Spinal cord (tissue), 10 donors: ENCODE data around the gene BCAS3. TPM values are rescaled to one million over a fixed set of nuclear protein-coding genes. Genes with fewer than 3 reads are reported as not detected.

Experiments used
- DNase-seq, 6 donors: peaks; one replicate each; pipeline versions ENCODE4 v3.0.0 to v3.0.0-alpha.2; 2013 to 2015; ENCODE audit warnings: low spot score in 6 of 6, low read depth in 4 of 6
- H3K27ac ChIP-seq: one replicate; pipeline ENCODE4 v1.5.1; 2013; ENCODE audit warnings: low read depth, low read length, control low read depth
- H3K27me3 ChIP-seq: one replicate; pipeline ENCODE4 v1.6.1; 2013; ENCODE audit warnings: low read length; ENCODE audit not compliant: control insufficient read depth, insufficient read depth
- H3K36me3 ChIP-seq: one replicate; pipeline ENCODE4 v1.6.1; 2013; ENCODE audit warnings: low read length; ENCODE audit not compliant: control insufficient read depth, insufficient read depth
- H3K4me1 ChIP-seq: one replicate; pipeline ENCODE4 v1.6.1; 2013; ENCODE audit warnings: low read length; ENCODE audit not compliant: control insufficient read depth, insufficient read depth
- H3K4me3 ChIP-seq: one replicate; pipeline ENCODE4 v1.5.1; 2013; ENCODE audit warnings: low read depth, low read length, control low read depth
- H3K9me3 ChIP-seq: one replicate; pipeline ENCODE4 v1.6.1; 2013; ENCODE audit warnings: low read length; ENCODE audit not compliant: control insufficient read depth, insufficient read depth
- WGBS: methylation state at CpG from one replicate; pipeline ENCODE4 v1.1.5; 2013; ENCODE audit warnings: missing lambda C conversion rate; ENCODE audit not compliant: insufficient coverage; 5-methylcytosine and 5-hydroxymethylcytosine counted together
- polyA plus RNA-seq, 2 donors: library from polyadenylated mRNA; unstranded; fragments of 120-200 nt; gene quantifications; one replicate each; pipeline ENCODE4 v1.2.1, GENCODE V29; 2013; ENCODE audit not compliant: insufficient read length in 2 of 2
- total RNA-seq, 2 donors: library from RNA; depleted of rRNA in 1 of 2; stranded (reverse); fragments of 120-200 nt in 1 of 2; fragments of >200 nt in 1 of 2; gene quantifications; one replicate each; pipeline versions ENCODE4 v1.2.3 to v1.2.4, GENCODE V29; 2013 to 2014
- donor health status: healthy.

The BCAS3 gene
- total and polyA plus RNA-seq, 4 donors: 20.5 to 53.4 (median 25.7) TPM

DNA sequence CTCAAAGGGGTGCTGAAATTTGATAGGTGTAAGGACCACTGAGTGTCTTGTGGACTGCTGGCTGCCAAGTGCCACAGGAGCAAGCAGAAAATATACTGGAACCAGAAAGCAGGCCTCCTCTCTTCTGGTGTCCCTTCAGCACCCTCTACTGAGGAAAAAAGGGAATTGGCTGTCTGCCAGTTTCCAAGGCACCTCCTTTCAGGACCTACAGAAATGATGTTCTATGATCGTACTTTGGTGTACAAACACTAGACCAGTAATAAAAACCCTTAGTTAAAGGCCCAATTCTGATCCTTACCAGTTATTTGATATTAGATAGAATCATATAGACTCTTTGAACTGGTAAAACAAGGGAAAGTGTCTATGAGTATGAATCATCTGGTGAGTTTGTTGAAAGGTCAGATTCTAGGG, 35.8 kb upstream of the BCAS3 start:
- Histone ChIP-seq H3K27ac (no peak overlapping the region), H3K36me3 (peaks cover 5% of the 10 kb centered on the region), H3K27me3 (no peaks in the 10 kb centered on the region), H3K4me3 (no peak overlapping the region), H3K4me1 (no peaks in the 10 kb centered on the region), H3K9me3 (no peaks in the 10 kb centered on the region)
- no CpG with 5 or more reads among the region's 1 CpG for WGBS
- DNase-seq: peak; percentile 29 to 87 (median 56)

DNA sequence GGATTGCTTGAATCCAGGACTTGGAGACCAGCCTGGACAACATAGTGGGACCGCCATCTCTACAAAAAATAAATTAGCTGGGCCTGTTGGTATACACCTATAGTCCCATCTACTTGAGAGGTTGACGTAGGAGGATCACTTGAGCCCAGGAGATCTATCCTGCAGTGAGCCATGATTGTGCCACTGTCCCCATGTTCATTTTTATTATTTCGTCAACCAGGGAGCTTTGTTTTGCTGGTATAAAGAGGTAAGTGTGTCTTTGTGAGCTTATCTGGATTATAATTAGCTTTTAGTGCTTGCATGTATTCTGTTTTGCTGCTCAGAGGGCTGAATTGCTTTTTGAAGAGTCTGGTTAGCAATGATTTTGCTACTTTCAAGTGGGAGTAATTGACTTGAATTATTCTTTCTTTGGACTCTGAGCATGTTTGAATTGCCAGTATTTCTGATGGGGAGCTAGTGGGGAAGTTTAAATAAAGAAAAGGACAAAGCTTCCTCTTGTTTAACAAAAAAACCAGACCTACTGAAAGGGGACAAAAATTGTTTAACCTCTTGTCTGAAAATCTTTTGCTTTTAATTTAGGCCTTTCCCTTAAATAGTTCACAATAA, 31.6 kb upstream of the BCAS3 start:
- DNase-seq: peak in 1 of 6 donors; percentile 22
- H3K27ac ChIP-seq: peak overlapping the region; percentile 21
- H3K9me3 ChIP-seq: no peaks in the 10 kb centered on the region
- no peak overlapping the region for H3K4me3 ChIP-seq
- no peaks in the 10 kb centered on the region for H3K27me3 ChIP-seq
- WGBS: 13% methylated on average over 1 of the region's 3 CpGs
- peaks cover 11% of the 10 kb centered on the region for H3K36me3 ChIP-seq
- no peaks in the 10 kb centered on the region for H3K4me1 ChIP-seq

DNA sequence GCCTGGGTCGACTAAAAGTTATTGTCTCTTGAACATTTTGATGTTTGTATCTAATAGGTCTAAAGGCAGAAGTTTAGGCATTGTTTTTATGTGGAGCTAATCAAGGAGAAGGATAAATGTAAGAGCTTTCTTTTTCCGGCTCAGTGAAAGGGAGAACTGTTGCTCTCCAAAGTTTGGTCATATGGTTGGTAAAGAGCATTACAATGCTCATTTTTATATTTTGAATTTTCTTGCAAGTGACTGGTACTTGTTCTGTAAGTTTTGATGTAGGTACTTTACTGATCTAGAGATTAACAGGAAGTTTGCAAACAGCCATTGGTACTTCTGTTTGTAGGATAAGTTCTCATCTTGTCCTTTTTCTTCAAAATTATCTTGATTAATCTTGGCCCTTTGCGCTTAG, 30.9 kb upstream of the BCAS3 start:
- no peaks in the 10 kb centered on the region for H3K4me1 ChIP-seq
- no peak overlapping the region for H3K27ac ChIP-seq
- DNase-seq: no peak
- H3K27me3 ChIP-seq: no peaks in the 10 kb centered on the region
- WGBS: no CpG with 5 or more reads among the region's 3 CpGs
- H3K36me3 ChIP-seq: peaks cover 11% of the 10 kb centered on the region
- H3K9me3 ChIP-seq: no peaks in the 10 kb centered on the region
- no peak overlapping the region for H3K4me3 ChIP-seq

GRCh38 chr17:60647705-60648104, 29.9 kb upstream of the BCAS3 start:
- H3K36me3 ChIP-seq: peaks cover 11% of the 10 kb centered on the region
- no peaks in the 10 kb centered on the region for H3K27me3 ChIP-seq
- no CpG with 5 or more reads among the region's 1 CpG for WGBS
- H3K4me1 ChIP-seq: no peaks in the 10 kb centered on the region
- no peaks in the 10 kb centered on the region for H3K9me3 ChIP-seq
- no peak overlapping the region for H3K4me3 ChIP-seq
- DNase-seq: no peak
- H3K27ac ChIP-seq: no peak overlapping the region

DNA sequence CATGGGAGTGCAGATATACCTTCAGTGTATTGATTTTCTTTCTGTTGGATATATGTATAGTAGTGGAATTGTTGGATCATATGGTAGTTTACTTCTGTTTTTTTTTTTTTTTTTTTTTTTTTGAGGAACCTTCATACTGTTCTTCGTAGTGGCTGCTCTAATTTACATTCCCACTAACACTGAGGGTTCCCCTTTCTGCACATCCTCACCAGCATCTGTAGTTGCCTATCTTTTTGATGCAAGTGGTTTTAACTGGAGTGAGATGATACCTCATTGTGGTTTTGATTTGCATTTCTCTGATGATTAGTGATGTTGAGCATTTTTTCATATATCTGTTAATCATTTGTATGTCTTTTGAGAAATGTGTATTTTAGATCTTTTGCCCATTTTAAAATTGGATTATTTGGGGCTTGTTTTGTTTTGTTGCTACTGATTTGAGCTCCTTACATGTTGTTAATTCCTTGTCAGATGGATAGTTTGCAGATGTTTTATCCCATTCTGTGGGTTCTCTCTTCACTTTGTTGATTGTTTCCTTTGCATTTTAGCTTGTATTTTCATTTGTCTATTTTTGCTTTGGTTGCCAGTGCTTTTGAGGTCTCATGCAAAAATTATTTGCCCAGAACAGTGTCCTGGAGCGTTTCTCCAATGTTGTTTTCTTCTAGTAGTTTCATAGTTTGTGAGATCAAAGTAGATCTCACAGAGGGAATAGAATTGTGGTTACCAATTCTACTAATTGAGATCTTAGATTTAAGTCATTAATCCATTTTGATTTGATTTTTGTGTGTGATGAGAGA, 25.0 kb upstream of the BCAS3 start:
- Histone ChIP-seq H3K36me3 (peaks cover 11% of the 10 kb centered on the region), H3K4me3 (no peak overlapping the region)
- no CpG with 5 or more reads among the region's 2 CpGs for WGBS

GRCh38 chr17:60653569-60653968, 24.1 kb upstream of the BCAS3 start:
- peaks cover 9% of the 10 kb centered on the region for H3K36me3 ChIP-seq
- no peak overlapping the region for H3K4me3 ChIP-seq
- H3K4me1 ChIP-seq: no peaks in the 10 kb centered on the region
- H3K27me3 ChIP-seq: no peaks in the 10 kb centered on the region
- no CpG with 5 or more reads among the region's 1 CpG for WGBS
- H3K9me3 ChIP-seq: no peaks in the 10 kb centered on the region
- DNase-seq: no peak
- no peak overlapping the region for H3K27ac ChIP-seq

More for the DNA sequence above, 25.0 kb upstream of the BCAS3 start:
- no peaks in the 10 kb centered on the region for H3K4me1 ChIP-seq
- H3K9me3 ChIP-seq: no peaks in the 10 kb centered on the region
- no peaks in the 10 kb centered on the region for H3K27me3 ChIP-seq
- no peak for DNase-seq
- H3K27ac ChIP-seq: no peak overlapping the region

GRCh38 chr17:60656499-60656898, 21.2 kb upstream of the BCAS3 start:
- 100% methylated on average over 2 of the region's 5 CpGs for WGBS
- H3K27ac ChIP-seq: no peak overlapping the region
- DNase-seq: no peak
- no peaks in the 10 kb centered on the region for H3K4me1 ChIP-seq
- no peak overlapping the region for H3K4me3 ChIP-seq
- H3K9me3 ChIP-seq: no peaks in the 10 kb centered on the region
- H3K36me3 ChIP-seq: peaks cover 3% of the 10 kb centered on the region
- H3K27me3 ChIP-seq: no peaks in the 10 kb centered on the region

- Histone ChIP-seq H3K4me1 (no peaks in the 10 kb centered on the region), H3K36me3 (peaks cover 3% of the 10 kb centered on the region), H3K27ac (no peak overlapping the region), H3K9me3 (no peaks in the 10 kb centered on the region), H3K27me3 (no peaks in the 10 kb centered on the region), H3K4me3 (no peak overlapping the region)
- DNase-seq: no peak
- no CpG with 5 or more reads among the region's 1 CpG for WGBS
Measured at GRCh38 chr17:60659156-60659555, 18.5 kb upstream of the BCAS3 start.

- WGBS: no CpG with 5 or more reads among the region's 2 CpGs
- peaks cover 3% of the 10 kb centered on the region for H3K36me3 ChIP-seq
Measured at GRCh38 chr17:60661489-60661888, 16.2 kb upstream of the BCAS3 start.

DNA sequence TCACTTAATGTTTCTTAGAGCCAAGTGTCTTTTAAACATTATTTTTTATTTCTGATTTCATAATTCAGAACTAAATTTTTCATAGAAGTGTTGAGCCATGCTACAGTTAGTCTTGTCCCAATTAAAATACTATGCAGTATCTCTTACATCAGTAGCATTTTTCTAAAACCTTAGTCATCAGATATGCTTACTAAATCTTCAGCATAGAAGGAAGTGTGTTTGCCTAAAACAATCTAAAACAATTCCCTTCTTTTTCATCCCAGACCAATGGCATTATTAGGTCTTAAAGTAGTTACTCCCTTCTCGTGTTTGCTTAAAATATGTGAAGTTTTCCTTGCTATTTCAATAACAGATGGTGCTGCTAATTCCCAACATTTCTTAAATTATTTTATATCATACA, 13.6 kb upstream of the BCAS3 start:
- Histone ChIP-seq H3K27ac (no peak overlapping the region), H3K36me3 (no peaks in the 10 kb centered on the region), H3K4me3 (no peak overlapping the region), H3K4me1 (no peaks in the 10 kb centered on the region), H3K9me3 (no peaks in the 10 kb centered on the region), H3K27me3 (no peaks in the 10 kb centered on the region)
- no peak for DNase-seq
- no CpG with 5 or more reads among the region's 1 CpG for WGBS

More at GRCh38 chr17:60661489-60661888, 16.2 kb upstream of the BCAS3 start:
- no peak for DNase-seq
- Histone ChIP-seq H3K4me3 (no peak overlapping the region), H3K27ac (no peak overlapping the region), H3K4me1 (no peaks in the 10 kb centered on the region), H3K27me3 (no peaks in the 10 kb centered on the region), H3K9me3 (no peaks in the 10 kb centered on the region)
